ENCODE data around the gene CTDSPL.

The CTDSPL gene

DNA sequence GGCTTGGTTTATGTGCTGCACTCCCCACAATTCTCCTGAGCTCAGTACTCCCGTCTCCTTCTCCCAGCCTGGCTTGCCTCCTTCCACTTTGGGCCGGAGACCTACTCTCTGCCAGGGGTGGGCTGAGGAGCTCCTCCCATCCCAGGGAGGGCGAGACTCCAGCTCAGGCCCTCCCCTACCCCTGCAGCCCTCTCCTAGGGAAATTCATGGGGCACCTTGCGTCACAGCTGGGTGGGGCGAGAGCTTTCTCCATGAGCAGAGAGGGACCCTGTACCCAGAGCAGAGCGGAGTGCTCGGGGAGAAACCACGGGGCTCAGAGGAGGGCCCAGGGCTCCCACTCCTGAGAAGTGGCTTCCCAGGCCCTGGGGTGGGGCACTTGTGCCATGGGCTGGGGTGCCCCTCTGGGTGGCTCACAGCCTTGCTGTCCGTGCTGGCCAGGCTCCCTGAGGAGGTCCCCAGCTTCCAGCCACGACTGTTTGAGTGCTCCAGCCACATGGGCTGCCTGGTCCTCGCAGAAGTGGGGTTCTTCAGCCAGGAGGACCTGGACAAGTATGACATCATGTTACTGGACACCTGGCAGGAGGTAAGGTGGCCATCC is 142.2 kb downstream of the CTDSPL start:
- H3K9ac ChIP-seq (ENCODE audit: low read length), result no peak overlapping the region
- no peaks in the 10 kb centered on the region for H3K27me3 ChIP-seq (replicated peaks; ENCODE audit: insufficient read depth, low read length)
- H2AFZ ChIP-seq (ENCODE audit: low read length), result no peak overlapping the region
- no peak overlapping the region for H3K27ac ChIP-seq (ENCODE audit: low read length)
- no peaks in the 10 kb centered on the region for H3K36me3 ChIP-seq (replicated peaks; ENCODE audit: insufficient read depth, low read length)
- H3F3A ChIP-seq (ENCODE audit: insufficient read depth, low read length), result no peaks in the 10 kb centered on the region
- H4K20me1 ChIP-seq (ENCODE audit: insufficient read depth, low read length), result no peaks in the 10 kb centered on the region
- H3K9me2 ChIP-seq (replicated peaks; ENCODE audit: insufficient read depth, low read length), result no peaks in the 10 kb centered on the region
- peaks cover 3% of the 10 kb centered on the region; the same call in 1 of the 2 replicates for H3K4me1 ChIP-seq (ENCODE audit: low read length)
- TF ChIP-seq EZH2 (optimal IDR thresholded peaks at IDR 0.05; ENCODE audit: low read depth, low read length), result no peak
- TF ChIP-seq EZH2phosphoT487 (IDR thresholded peaks at IDR 0.05; ENCODE audit: low read length), result no peak
- no peak for TF ChIP-seq CTCF (IDR thresholded peaks at IDR 0.05; ENCODE audit: low read length)
- H3K79me2 ChIP-seq (ENCODE audit: low read length), result no peaks in the 10 kb centered on the region
- H3K9me3 ChIP-seq (replicated peaks; ENCODE audit: insufficient read depth, low read length), result no peaks in the 10 kb centered on the region
- DNase-seq, result no peak
- no peak overlapping the region for H3K4me2 ChIP-seq (ENCODE audit: low read depth, low read length)
- H3K4me3 ChIP-seq (ENCODE audit: low read length), result no peak overlapping the region

- H3K4me2 ChIP-seq (ENCODE audit: low read depth, low read length), result no peak overlapping the region
- DNase-seq, result peak; percentile 27
- no peak overlapping the region for H3K9ac ChIP-seq (ENCODE audit: low read length)
- no peaks in the 10 kb centered on the region for H3K9me3 ChIP-seq (replicated peaks; ENCODE audit: insufficient read depth, low read length)
- no peaks in the 10 kb centered on the region for H4K20me1 ChIP-seq (ENCODE audit: insufficient read depth, low read length)
- H3K27me3 ChIP-seq (replicated peaks; ENCODE audit: insufficient read depth, low read length), result no peaks in the 10 kb centered on the region
- H3K27ac ChIP-seq (ENCODE audit: low read length), result no peak overlapping the region
- no peak overlapping the region for H3K4me3 ChIP-seq (ENCODE audit: low read length)
- no peak for TF ChIP-seq EZH2phosphoT487 (IDR thresholded peaks at IDR 0.05; ENCODE audit: low read length)
- peak; percentile 63 for TF ChIP-seq CTCF (IDR thresholded peaks at IDR 0.05; ENCODE audit: low read length)
- no peaks in the 10 kb centered on the region for H3K36me3 ChIP-seq (replicated peaks; ENCODE audit: insufficient read depth, low read length)
- H2AFZ ChIP-seq (ENCODE audit: low read length), result no peak overlapping the region
- H3K9me2 ChIP-seq (replicated peaks; ENCODE audit: insufficient read depth, low read length), result no peaks in the 10 kb centered on the region
- no peaks in the 10 kb centered on the region for H3K4me1 ChIP-seq (ENCODE audit: low read length)
- H3K79me2 ChIP-seq (ENCODE audit: low read length), result no peaks in the 10 kb centered on the region
- no peaks in the 10 kb centered on the region for H3F3A ChIP-seq (ENCODE audit: insufficient read depth, low read length)
These were observed 142.9 kb downstream of the CTDSPL start for GRCh38 chr3:38004415-38005075.

DNA sequence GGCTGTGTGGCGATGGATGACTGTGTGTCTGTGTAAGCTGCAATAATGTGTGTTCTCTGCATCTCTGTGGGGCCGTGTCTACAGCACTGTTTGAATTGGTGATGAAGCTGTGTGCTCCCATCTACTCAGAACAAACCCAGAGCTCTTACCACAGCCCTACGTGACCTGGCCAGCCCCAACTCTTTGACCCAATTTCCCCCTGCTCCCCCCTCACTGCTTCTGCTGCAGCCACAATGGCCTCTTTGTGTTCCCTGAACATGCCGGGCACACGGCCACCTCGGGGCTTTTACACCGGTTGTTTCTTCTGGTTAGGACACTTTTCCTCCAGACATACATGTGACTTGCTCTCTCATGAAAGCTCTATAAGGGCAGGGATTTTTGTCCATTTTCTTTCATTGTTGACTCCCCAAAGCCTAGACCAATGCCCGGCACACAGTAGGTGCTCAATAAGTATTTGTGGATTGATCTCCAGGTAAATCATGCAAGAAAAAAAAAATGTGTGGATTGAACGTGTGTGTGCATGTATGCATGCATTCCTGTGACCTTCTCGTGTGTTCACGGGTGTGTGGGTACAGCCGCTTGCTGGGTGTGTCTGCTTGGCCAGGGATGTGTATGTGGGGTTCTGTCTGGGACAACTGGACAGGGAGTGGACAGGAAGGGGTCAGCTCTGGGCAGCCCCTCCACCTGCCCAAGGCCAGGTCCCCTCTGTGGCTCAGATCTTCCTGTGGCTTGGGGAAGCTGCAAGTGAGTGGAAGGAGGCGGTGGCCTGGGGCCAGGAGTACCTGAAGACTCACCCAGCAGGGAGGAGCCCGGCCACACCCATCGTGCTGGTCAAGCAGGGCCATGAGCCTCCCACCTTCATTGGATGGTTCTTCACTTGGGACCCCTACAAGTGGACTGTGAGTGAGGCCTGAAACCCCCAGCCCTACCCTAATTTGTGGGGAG is 143.7 kb downstream of the CTDSPL start:
- no peaks in the 10 kb centered on the region for H3K36me3 ChIP-seq (replicated peaks; ENCODE audit: insufficient read depth, low read length)
- no peaks in the 10 kb centered on the region for H3K79me2 ChIP-seq (ENCODE audit: low read length)
- H3K9me3 ChIP-seq (replicated peaks; ENCODE audit: insufficient read depth, low read length), result no peaks in the 10 kb centered on the region
- no peak overlapping the region for H2AFZ ChIP-seq (ENCODE audit: low read length)
- H3K4me3 ChIP-seq (ENCODE audit: low read length), result no peak overlapping the region
- no peak overlapping the region for H3K27ac ChIP-seq (ENCODE audit: low read length)
- H3K9ac ChIP-seq (ENCODE audit: low read length), result no peak overlapping the region
- H3K9me2 ChIP-seq (replicated peaks; ENCODE audit: insufficient read depth, low read length), result no peaks in the 10 kb centered on the region
- no peak for DNase-seq
- TF ChIP-seq CTCF (IDR thresholded peaks at IDR 0.05; ENCODE audit: low read length) (no peak), EZH2 (optimal IDR thresholded peaks at IDR 0.05; ENCODE audit: low read depth, low read length) (no peak), EZH2phosphoT487 (IDR thresholded peaks at IDR 0.05; ENCODE audit: low read length) (no peak)
- H3F3A ChIP-seq (ENCODE audit: insufficient read depth, low read length), result no peaks in the 10 kb centered on the region
- H3K27me3 ChIP-seq (replicated peaks; ENCODE audit: insufficient read depth, low read length), result no peaks in the 10 kb centered on the region
- H3K4me2 ChIP-seq (ENCODE audit: low read depth, low read length), result no peak overlapping the region
- no peaks in the 10 kb centered on the region for H4K20me1 ChIP-seq (ENCODE audit: insufficient read depth, low read length)
- H3K4me1 ChIP-seq (ENCODE audit: low read length), result no peaks in the 10 kb centered on the region
